Right lobe of liver (tissue), 4 donors: ENCODE results near the gene HPS6.

Experiments used
- POLR2A ChIP-seq: fragments of 450-650 bp; IDR thresholded peaks from one replicate; pipeline ENCODE4 v1.6.1; 2017; ENCODE audit warnings: antibody characterized with exemption, mild to moderate bottlenecking
- TF ChIP-seq, protein P1 (sequence below), 4 donors: fragments of 200-600 bp in 3 of 4; fragments of 450-650 bp in 1 of 4; IDR thresholded peaks; one replicate each; pipeline versions ENCODE4 v1.5.1 to v1.8.0; 2016 to 2022; ENCODE audit warnings: antibody characterized with exemption in 4 of 4, mild to moderate bottlenecking in 2 of 4
- donor health status: DM: no; HTN: no; CAD: no.
- donor health status: DM: no; HTN: no; CAD: no.
- donor health status: DM: no; HTN: yes; CAD: no.

DNA sequence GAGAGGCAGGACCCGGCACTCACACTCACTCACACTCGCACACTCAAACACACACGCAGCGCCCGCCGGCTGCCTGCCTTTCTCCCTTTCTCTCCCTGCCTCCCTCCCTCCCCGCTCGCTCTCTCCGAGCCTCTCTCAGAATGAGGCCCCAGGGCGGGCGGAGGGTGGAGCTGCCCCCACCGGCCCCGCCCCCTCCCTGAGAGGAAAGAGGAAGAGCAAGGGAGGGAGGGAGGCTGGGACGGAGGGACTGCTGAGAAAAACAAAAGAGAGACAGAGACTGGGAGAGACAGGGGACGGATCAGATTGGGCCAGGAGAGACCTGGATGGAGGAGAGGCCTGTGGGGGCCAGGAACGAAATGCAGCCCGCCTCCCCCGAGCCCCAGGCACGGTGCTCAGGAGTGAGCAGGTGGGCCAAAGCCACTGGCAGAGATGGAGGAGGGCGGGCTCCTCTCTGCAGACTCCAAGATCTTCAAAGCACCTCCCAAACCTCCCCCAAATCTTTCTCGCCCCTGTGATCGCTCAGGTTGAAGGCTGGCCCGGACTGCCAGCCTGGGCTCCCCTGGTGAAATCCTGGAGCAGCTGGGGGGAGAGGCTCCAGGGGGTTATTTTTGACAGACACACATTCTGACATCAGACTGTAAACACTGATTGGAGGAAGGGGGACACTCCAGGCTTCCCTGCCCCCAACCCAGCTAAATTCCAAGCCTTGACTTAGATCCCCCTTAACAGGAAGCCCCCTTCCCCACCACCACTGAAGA, 49.9 kb downstream of the HPS6 start:
- TF ChIP-seq, protein P1, sequence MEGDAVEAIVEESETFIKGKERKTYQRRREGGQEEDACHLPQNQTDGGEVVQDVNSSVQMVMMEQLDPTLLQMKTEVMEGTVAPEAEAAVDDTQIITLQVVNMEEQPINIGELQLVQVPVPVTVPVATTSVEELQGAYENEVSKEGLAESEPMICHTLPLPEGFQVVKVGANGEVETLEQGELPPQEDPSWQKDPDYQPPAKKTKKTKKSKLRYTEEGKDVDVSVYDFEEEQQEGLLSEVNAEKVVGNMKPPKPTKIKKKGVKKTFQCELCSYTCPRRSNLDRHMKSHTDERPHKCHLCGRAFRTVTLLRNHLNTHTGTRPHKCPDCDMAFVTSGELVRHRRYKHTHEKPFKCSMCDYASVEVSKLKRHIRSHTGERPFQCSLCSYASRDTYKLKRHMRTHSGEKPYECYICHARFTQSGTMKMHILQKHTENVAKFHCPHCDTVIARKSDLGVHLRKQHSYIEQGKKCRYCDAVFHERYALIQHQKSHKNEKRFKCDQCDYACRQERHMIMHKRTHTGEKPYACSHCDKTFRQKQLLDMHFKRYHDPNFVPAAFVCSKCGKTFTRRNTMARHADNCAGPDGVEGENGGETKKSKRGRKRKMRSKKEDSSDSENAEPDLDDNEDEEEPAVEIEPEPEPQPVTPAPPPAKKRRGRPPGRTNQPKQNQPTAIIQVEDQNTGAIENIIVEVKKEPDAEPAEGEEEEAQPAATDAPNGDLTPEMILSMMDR (IDR thresholded peaks at IDR 0.05) = no peak
- TF ChIP-seq POLR2A = peak; percentile 38
